Endodermal cell (in vitro differentiated cells): ENCODE measurements around the gene ASTN2. TPM values are rescaled to one million over a fixed set of nuclear protein-coding genes. Genes with fewer than 3 reads are reported as not detected.

Source experiments
- DNase-seq: peaks from one replicate; pipeline ENCODE4 v3.0.0-alpha.2; 2017
- H3K27ac ChIP-seq: 2 replicates; pipeline ENCODE4 v1.5.1; 2013; ENCODE audit warnings: mild to moderate bottlenecking, low read depth, low read length, moderate library complexity
- H3K27me3 ChIP-seq: 2 replicates; pipeline ENCODE4 v1.6.1; 2013; ENCODE audit warnings: mild to moderate bottlenecking, low read length, moderate library complexity; ENCODE audit not compliant: insufficient read depth, control insufficient read depth, poor library complexity, severe bottlenecking
- H3K36me3 ChIP-seq: 2 replicates; pipeline ENCODE4 v1.7.0; 2013; ENCODE audit warnings: mild to moderate bottlenecking, low read length, moderate library complexity; ENCODE audit not compliant: control insufficient read depth, insufficient read depth
- H3K4me1 ChIP-seq: one replicate; pipeline ENCODE4 v1.7.0; 2013; ENCODE audit warnings: low read length; ENCODE audit not compliant: control insufficient read depth, insufficient read depth
- H3K4me3 ChIP-seq: 2 replicates; pipeline ENCODE4 v1.5.1; 2013; ENCODE audit warnings: mild to moderate bottlenecking, low read length, moderate library complexity
- H3K9ac ChIP-seq: 2 replicates; pipeline ENCODE4 v1.6.1; 2013; ENCODE audit warnings: mild to moderate bottlenecking, low read length, moderate library complexity; ENCODE audit not compliant: poor library complexity, severe bottlenecking; ENCODE audit errors: extremely low read depth
- H3K9me3 ChIP-seq: 2 replicates; pipeline ENCODE4 v1.6.1; 2013; ENCODE audit warnings: mild to moderate bottlenecking, low read length, moderate library complexity; ENCODE audit not compliant: control insufficient read depth
- H3K27ac Mint-ChIP-seq: 2 replicates; pipeline ENCODE4 v1.8.0; 2020; ENCODE audit warnings: mixed read lengths
- H3K27me3 Mint-ChIP-seq: 2 replicates; pipeline ENCODE4 v1.8.0; 2021; ENCODE audit warnings: mild to moderate bottlenecking, mixed read lengths; ENCODE audit not compliant: insufficient read depth
- H3K36me3 Mint-ChIP-seq: 2 replicates; pipeline ENCODE4 v1.8.0; 2020; ENCODE audit warnings: low read depth, mixed read lengths
- H3K4me1 Mint-ChIP-seq: 2 replicates; pipeline ENCODE4 v1.8.0; 2020; ENCODE audit warnings: mixed read lengths
- H3K4me3 Mint-ChIP-seq: 2 replicates; pipeline ENCODE4 v1.8.0; 2020; ENCODE audit warnings: mild to moderate bottlenecking, moderate library complexity, mixed read lengths
- H3K9me3 Mint-ChIP-seq: 2 replicates; pipeline ENCODE4 v1.8.0; 2020; ENCODE audit warnings: mild to moderate bottlenecking, mixed read lengths
- CTCF ChIP-seq: fragments of 200-600 bp; sonication (generic); conservative IDR thresholded peaks from 2 replicates; pipeline ENCODE4 v1.5.0; 2021; ENCODE audit warnings: antibody characterized with exemption, mild to moderate bottlenecking
- whole genome bisulfite sequencing, 2 experiments: methylation state at CpG; one replicate each; pipeline versions ENCODE4 v1.1.5 to v1.1.7; 2013; ENCODE audit warnings: missing lambda C conversion rate in 2 of 2, mixed read lengths in 1 of 2; ENCODE audit not compliant: insufficient coverage in 1 of 2, insufficient read length in 1 of 2; 5-methylcytosine and 5-hydroxymethylcytosine counted together
- total RNA-seq, 2 donors: library from RNA; stranded (reverse); fragmentation: NEBNext Ultra II Directional in 1 of 2; extraction: Animal tissue kit (Norgen Biotek cat#: 25700) in 1 of 2; gene quantifications; 2 replicates in 1 of 2; 3 replicates in 1 of 2; pipeline ENCODE4 v1.2.1, GENCODE V29; 2021

The ASTN2 gene
- total RNA-seq, 2 donors from 2014 or later = 8.9 to 10.4 TPM

GRCh38 chr9:116555119-116555518, 859.7 kb downstream of the ASTN2 start:
- Mint-ChIP-seq H3K36me3 (no peaks in the 10 kb centered on the region), H3K4me3 (no peak overlapping the region), H3K27ac (no peak overlapping the region), H3K4me1 (peaks cover 11% of the 10 kb centered on the region), H3K9me3 (no peaks in the 10 kb centered on the region), H3K27me3 (no peaks in the 10 kb centered on the region)
- Histone ChIP-seq H3K9me3 (no peaks in the 10 kb centered on the region), H3K36me3 (no peaks in the 10 kb centered on the region), H3K4me1 (no peaks in the 10 kb centered on the region), H3K9ac (no peak overlapping the region), H3K27ac (no peak overlapping the region), H3K27me3 (no peaks in the 10 kb centered on the region), H3K4me3 (no peak overlapping the region)
- no peak for DNase-seq
- 96 to 100% methylated on average over 3 to 7 of the region's 7 CpGs for WGBS, 2 experiments
- TF ChIP-seq CTCF = no peak

GRCh38 chr9:116550696-116551436, 864.0 kb downstream of the ASTN2 start:
- DNase-seq = no peak
- H3K36me3 ChIP-seq = no peaks in the 10 kb centered on the region
- Mint-ChIP-seq H3K4me3 (no peak overlapping the region), H3K4me1 (no peaks in the 10 kb centered on the region), H3K9me3 (no peaks in the 10 kb centered on the region), H3K36me3 (no peaks in the 10 kb centered on the region), H3K27ac (no peak overlapping the region), H3K27me3 (no peaks in the 10 kb centered on the region)
- WGBS, 2 experiments = 84 to 100% methylated on average over 2 to 3 of the region's 3 CpGs
- no peaks in the 10 kb centered on the region for H3K4me1 ChIP-seq
- no peaks in the 10 kb centered on the region for H3K27me3 ChIP-seq
- H3K4me3 ChIP-seq = no peak overlapping the region
- no peaks in the 10 kb centered on the region for H3K9me3 ChIP-seq
- no peak overlapping the region for H3K27ac ChIP-seq
- H3K9ac ChIP-seq = no peak overlapping the region
- no peak for TF ChIP-seq CTCF

GRCh38 chr9:116549786-116550660, 864.8 kb downstream of the ASTN2 start:
- H3K9me3 ChIP-seq = no peaks in the 10 kb centered on the region
- no peaks in the 10 kb centered on the region for H3K36me3 Mint-ChIP-seq
- no peak for TF ChIP-seq CTCF
- no peaks in the 10 kb centered on the region for H3K36me3 ChIP-seq
- no peaks in the 10 kb centered on the region for H3K27me3 Mint-ChIP-seq
- H3K27ac ChIP-seq = no peak overlapping the region
- H3K9me3 Mint-ChIP-seq = no peaks in the 10 kb centered on the region
- 90 to 97% methylated on average over 3 to 5 of the region's 5 CpGs for WGBS, 2 experiments
- no peak overlapping the region for H3K27ac Mint-ChIP-seq
- H3K4me3 ChIP-seq = no peak overlapping the region
- H3K4me3 Mint-ChIP-seq = no peak overlapping the region
- DNase-seq = no peak
- no peaks in the 10 kb centered on the region for H3K4me1 ChIP-seq
- no peak overlapping the region for H3K9ac ChIP-seq
- no peaks in the 10 kb centered on the region for H3K4me1 Mint-ChIP-seq
- H3K27me3 ChIP-seq = no peaks in the 10 kb centered on the region
